GM12872 (cell line): ENCODE results near the gene TRPV5.

ENCODE experiments used
- TF ChIP-seq, protein P1 (sequence below): IDR thresholded peaks from 3 replicates; pipeline ENCODE4 v1.5.1; 2011; ENCODE audit warnings: low read depth, mild to moderate bottlenecking, low read length, moderate library complexity; ENCODE audit not compliant: insufficient read depth

TRPV5 gene

DNA sequence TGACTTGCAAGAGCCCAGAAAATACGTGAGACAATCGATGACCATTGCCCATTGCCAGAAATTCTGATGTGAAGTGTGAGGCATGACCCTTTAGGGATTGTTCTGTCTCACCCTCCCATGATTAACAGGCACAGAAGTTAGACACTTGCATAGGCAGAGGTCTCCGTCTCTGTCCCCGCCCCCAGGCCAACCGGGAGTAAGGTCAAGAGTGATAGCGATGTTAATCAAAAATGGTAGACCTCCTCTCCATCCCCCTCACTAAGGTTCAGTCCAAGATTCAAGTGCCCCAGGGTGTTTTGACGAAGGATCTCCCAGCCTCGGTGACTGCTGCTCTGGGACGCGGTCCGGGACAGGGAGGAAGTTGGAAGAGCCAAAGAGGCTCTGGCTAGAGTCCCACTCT is 25.3 kb downstream of the TRPV5 start:
- TF ChIP-seq, protein P1, sequence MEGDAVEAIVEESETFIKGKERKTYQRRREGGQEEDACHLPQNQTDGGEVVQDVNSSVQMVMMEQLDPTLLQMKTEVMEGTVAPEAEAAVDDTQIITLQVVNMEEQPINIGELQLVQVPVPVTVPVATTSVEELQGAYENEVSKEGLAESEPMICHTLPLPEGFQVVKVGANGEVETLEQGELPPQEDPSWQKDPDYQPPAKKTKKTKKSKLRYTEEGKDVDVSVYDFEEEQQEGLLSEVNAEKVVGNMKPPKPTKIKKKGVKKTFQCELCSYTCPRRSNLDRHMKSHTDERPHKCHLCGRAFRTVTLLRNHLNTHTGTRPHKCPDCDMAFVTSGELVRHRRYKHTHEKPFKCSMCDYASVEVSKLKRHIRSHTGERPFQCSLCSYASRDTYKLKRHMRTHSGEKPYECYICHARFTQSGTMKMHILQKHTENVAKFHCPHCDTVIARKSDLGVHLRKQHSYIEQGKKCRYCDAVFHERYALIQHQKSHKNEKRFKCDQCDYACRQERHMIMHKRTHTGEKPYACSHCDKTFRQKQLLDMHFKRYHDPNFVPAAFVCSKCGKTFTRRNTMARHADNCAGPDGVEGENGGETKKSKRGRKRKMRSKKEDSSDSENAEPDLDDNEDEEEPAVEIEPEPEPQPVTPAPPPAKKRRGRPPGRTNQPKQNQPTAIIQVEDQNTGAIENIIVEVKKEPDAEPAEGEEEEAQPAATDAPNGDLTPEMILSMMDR = no peak

DNA sequence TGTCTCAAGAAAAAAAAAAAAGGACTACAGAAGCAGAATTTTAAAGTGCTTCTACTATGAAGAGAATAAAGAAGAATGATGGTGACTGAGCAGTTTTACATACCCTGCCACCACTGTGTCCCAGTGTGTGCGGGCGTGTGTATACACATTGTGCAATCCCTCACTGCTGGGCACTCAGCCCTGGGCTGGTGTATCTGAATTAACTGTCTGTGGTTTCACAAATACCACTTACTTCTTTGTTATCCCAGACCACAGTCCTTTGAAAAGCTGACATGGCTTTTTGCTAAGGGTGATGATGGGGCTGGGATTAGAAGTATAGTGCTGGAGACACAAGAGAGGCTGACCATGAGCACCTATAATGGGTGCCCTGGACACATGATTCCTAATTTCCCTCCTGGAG is 26.9 kb downstream of the TRPV5 start:
- TF ChIP-seq, protein P1 = no peak

DNA sequence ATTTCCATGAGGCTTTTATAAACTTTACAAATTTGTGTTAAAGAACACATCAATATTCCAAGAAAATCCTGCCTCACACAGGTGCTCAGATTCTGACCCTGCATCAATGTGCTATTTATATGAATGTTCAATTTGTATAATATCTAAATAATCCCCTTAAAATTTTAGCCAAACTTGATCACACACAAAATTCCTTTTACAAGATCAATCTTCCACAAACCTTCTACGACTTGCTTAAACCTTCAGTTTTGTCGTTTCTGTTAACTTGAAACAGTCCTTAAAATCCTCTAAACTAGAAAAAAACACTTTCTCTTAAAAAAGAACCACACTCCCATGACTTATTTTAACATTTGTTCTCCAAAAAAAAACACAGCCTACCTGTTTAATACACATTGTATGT is 27.8 kb downstream of the TRPV5 start:
- TF ChIP-seq, protein P1 = no peak

DNA sequence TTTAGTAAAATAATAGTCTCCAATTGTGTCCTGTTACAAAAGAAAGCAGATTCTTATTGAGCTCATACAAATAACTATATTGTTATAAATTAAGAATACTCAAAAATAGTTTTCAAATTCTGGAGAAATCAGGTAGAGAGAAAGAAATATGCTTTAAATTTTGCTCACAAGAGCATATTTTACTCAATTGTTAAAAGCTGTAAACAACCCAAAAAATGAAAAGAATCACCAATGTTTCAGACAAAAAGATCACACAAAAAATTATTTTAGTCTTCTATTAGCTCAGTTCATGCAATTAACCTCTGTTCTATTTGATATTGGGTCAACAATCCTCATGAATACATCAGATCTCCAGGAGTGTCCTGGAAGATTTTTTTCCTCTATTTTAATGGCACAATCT is 29.4 kb downstream of the TRPV5 start:
- TF ChIP-seq, protein P1 = no peak

DNA sequence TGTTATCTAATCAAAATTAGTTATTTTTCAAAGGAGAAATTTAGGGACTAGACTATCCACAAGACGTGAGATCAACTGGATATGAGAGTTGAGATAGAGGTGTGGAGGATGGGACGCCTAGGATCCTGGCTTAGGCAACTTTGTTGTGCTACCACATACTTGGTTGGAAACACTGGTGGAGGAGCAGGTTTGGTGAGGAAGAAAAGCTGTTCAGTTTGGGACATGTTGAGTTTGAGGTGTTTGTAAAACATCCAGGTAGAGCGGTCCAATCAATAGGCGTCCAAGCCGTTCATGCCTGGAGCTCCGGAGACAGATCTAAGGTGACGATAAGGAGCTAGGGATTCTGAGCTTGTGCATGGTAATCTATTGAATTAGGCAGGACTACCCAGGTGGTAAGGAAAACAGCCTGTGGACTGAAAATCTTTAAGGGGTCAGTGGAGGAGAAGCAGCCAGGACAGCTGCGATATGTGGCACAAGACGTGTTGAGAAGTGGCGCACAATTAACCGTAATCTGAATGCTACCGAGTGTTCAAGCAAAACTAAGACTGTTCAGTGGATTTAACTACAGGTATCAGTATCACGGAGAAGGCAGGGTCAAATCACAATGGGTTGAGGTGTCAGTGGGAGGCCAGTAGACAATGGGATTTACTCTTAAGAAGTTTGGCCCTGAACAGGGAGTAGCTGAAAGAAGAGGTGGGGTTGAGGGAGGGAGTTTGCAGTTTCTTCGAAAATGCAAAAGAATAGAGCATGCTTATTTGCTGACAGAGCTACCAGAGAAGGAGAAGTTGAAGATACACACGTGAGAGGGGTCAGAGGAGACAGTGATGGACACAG is 31.9 kb downstream of the TRPV5 start:
- TF ChIP-seq, protein P1 = no peak

DNA sequence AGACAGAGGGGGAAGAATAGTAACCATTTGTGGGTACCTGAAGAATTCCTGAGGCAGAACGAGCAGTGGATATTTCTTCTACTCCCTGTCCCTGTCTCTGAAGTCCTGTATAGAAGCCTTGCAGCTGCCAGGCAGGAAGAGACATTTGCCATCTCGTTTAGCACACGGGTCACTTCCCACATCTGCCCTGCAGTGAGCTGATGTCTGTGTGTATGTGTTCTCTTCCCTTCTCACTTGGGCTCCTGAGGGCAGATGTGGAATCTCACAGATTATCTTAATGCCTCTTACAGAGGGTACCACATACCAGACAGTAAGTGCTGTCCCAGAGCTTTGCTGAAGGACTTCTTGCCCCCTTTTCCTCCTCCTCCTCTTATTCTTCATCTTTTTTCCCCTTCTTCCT is 33.9 kb downstream of the TRPV5 start:
- TF ChIP-seq, protein P1 = no peak

DNA sequence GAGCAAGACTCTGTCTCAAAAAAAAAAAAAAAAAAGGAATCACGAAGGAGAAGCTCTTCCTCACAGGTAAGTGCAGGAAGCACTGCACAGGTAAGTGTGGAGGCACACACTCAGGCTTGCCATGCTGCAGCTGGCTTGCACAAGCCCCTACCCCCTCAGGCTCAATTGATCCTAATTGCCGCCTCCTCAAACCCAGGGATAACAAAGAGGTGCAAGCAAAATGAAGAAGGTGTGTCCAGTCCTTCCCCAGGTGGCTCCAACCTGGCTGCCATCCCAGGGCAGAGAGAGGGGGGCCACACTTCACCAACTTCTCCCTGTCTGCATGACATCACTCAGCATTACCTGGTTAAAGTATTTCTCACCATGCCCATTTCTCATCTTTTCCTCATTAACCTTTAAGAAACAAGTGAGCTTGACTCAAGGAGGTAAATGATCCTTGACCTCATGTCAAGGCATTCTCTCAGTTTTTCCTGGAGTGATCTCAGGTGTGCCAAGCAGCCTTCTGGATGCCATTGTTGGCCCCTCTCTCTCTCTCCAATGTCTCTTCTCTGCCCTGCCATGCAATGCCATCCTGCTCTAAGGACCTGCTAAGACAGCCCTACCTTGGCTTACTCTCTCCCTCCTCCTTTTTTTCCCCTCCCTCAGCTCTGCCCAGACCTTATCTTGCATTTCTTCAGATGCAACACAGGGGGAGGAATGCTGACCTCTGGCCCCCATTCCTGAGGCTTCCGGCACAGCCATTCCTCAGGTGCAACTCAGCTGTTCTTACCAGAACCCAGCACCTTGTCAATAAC is 35.0 kb downstream of the TRPV5 start:
- TF ChIP-seq, protein P1 = no peak
